ENCODE measurements around the gene NEUROG2. TPM values are rescaled to one million over a fixed set of nuclear protein-coding genes. Genes with fewer than 3 reads are reported as not detected.

The NEUROG2 gene
- polyA plus RNA-seq, 3 donors, result 0.12 TPM; not detected in 2

DNA sequence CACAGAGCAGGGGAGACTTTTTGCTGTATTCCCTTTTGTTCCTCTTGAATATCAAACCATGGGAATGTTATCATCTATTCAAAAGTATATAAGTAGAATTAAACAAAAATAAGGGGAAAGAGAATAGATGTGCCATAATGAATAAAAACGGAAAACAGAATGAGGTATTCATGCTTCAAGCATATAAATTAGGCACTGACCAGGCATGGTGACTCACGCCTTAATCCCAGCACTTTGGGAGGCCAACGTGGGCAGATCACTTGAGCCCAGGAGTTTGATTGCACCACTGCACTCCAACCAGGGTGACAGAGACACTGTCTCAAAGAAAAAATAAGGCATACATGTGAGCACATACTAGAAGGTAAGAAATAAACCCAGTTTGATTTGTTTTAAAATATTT is 16.3 kb upstream of the NEUROG2 start:
- H3K27ac ChIP-seq (ENCODE audit: low read depth in 1 of 2, low read length in 2 of 2), result no peak overlapping the region

GRCh38 chr4:112531146-112531545 is 15.2 kb upstream of the NEUROG2 start:
- peaks cover 4 to 9% of the 10 kb centered on the region in 2 donors for H3K27me3 ChIP-seq (ENCODE audit: control insufficient read depth in 2 of 2, insufficient read depth in 2 of 2, low read length in 2 of 2)
- H3K9ac ChIP-seq (ENCODE audit: insufficient read depth, low read length, poor library complexity, severe bottlenecking), result no peak overlapping the region
- DNase-seq, result no peak
- no peaks in the 10 kb centered on the region for H3K9me3 ChIP-seq (replicated peaks in 1 of 2; ENCODE audit: control insufficient read depth in 1 of 2, insufficient read depth in 1 of 2, low read length in 2 of 2)
- H3K4me3 Mint-ChIP-seq, result no peak overlapping the region
- intact Hi-C loops (cut with micrococcal nuclease), result no loop called here
- H3K27ac ChIP-seq (ENCODE audit: low read depth in 1 of 2, low read length in 2 of 2), result no peak overlapping the region
- H3K9me3 Mint-ChIP-seq, result peaks cover 0 to 6% (median 0%) of the 10 kb centered on the region in 7 donors
- H3K4me2 ChIP-seq (replicated peaks; ENCODE audit: extremely low read depth, low read length, poor library complexity, severe bottlenecking), result no peak overlapping the region
- H3K4me1 ChIP-seq (ENCODE audit: control insufficient read depth in 1 of 2, insufficient read depth in 2 of 2, low read length in 2 of 2), result no peaks in the 10 kb centered on the region
- no peak overlapping the region for H2AFZ ChIP-seq (ENCODE audit: insufficient read depth, low read depth, low read length, poor library complexity, severe bottlenecking)
- no peak for TF ChIP-seq CTCF (IDR thresholded peaks at IDR 0.05)
- H3K27ac Mint-ChIP-seq, result no peak overlapping the region
- no peaks in the 10 kb centered on the region for H3K36me3 ChIP-seq (replicated peaks in 1 of 2; ENCODE audit: control insufficient read depth in 1 of 2, insufficient read depth in 2 of 2, low read length in 2 of 2)
- H3K4me3 ChIP-seq (replicated peaks in 1 of 3; ENCODE audit: low read depth in 2 of 3, low read length in 3 of 3), result no peak overlapping the region
- H3K4me1 Mint-ChIP-seq, result no peaks in the 10 kb centered on the region
- H3K79me2 ChIP-seq (ENCODE audit: insufficient read depth, low read length), result no peaks in the 10 kb centered on the region
- H4K20me1 ChIP-seq (ENCODE audit: insufficient read depth, low read length), result no peaks in the 10 kb centered on the region
- peaks cover 12 to 25% (median 19%) of the 10 kb centered on the region in 3 donors for H3K27me3 Mint-ChIP-seq (ENCODE audit: low read depth in 3 of 3)
- H3K36me3 Mint-ChIP-seq, result no peaks in the 10 kb centered on the region
- 0% methylated on average over 1 of the region's 1 CpG for WGBS (ENCODE audit: insufficient coverage)

More for the DNA sequence above, 16.3 kb upstream of the NEUROG2 start:
- H2AFZ ChIP-seq (ENCODE audit: insufficient read depth, low read depth, low read length, poor library complexity, severe bottlenecking), result no peak overlapping the region
- WGBS (ENCODE audit: insufficient coverage), result 90% methylated on average over 2 of the region's 3 CpGs
- H3K27me3 ChIP-seq (ENCODE audit: control insufficient read depth in 2 of 2, insufficient read depth in 2 of 2, low read length in 2 of 2), result no peaks in the 10 kb centered on the region
- no peaks in the 10 kb centered on the region for H3K4me1 Mint-ChIP-seq
- H3K36me3 ChIP-seq (replicated peaks in 1 of 2; ENCODE audit: control insufficient read depth in 1 of 2, insufficient read depth in 2 of 2, low read length in 2 of 2), result no peaks in the 10 kb centered on the region
- H3K36me3 Mint-ChIP-seq, result no peaks in the 10 kb centered on the region
- H3K9me3 ChIP-seq (replicated peaks in 1 of 2; ENCODE audit: control insufficient read depth in 1 of 2, insufficient read depth in 1 of 2, low read length in 2 of 2), result no peaks in the 10 kb centered on the region
- H3K27ac Mint-ChIP-seq, result peak overlapping the region in 1 of 7 donors; percentile 60
- no peak for TF ChIP-seq CTCF (IDR thresholded peaks at IDR 0.05)
- peaks cover 7 to 19% (median 12%) of the 10 kb centered on the region in 3 donors for H3K27me3 Mint-ChIP-seq (ENCODE audit: low read depth in 3 of 3)
- no peak overlapping the region for H3K4me2 ChIP-seq (replicated peaks; ENCODE audit: extremely low read depth, low read length, poor library complexity, severe bottlenecking)
- H3K4me1 ChIP-seq (ENCODE audit: control insufficient read depth in 1 of 2, insufficient read depth in 2 of 2, low read length in 2 of 2), result no peaks in the 10 kb centered on the region
- no peak overlapping the region for H3K4me3 Mint-ChIP-seq
- no peak overlapping the region for H3K9ac ChIP-seq (ENCODE audit: insufficient read depth, low read length, poor library complexity, severe bottlenecking)
- no peak for DNase-seq
- no peaks in the 10 kb centered on the region for H3K79me2 ChIP-seq (ENCODE audit: insufficient read depth, low read length)
- peaks cover 0 to 6% (median 0%) of the 10 kb centered on the region in 7 donors for H3K9me3 Mint-ChIP-seq
- intact Hi-C loops (cut with micrococcal nuclease), result no loop called here
- no peaks in the 10 kb centered on the region for H4K20me1 ChIP-seq (ENCODE audit: insufficient read depth, low read length)
- H3K4me3 ChIP-seq (replicated peaks in 1 of 3; ENCODE audit: low read depth in 2 of 3, low read length in 3 of 3), result no peak overlapping the region
